Endometrial microvascular endothelial cells (primary cell): ENCODE measurements around the gene ZNF609. TPM values are rescaled to one million over a fixed set of nuclear protein-coding genes. Genes with fewer than 3 reads are reported as not detected.
"Not testable (repeated sequence)": the region's sequence is repeated elsewhere in the genome, so short reads cannot be mapped to it uniquely, and the experiment has no call there.

ENCODE experiments used
- in situ Hi-C: cut with HindIII; loops from 2 replicates; pipeline ENCODE4 v1.10.0; 2017; ENCODE audit warnings: low sequenced_read_pairs, low pct_unique_long_range_greater_than_20kb; ENCODE audit errors: inconsistent ontology term
- total RNA-seq: library from RNA; depleted of rRNA; stranded (reverse); fragments of >200 nt; gene quantifications from one replicate; pipeline ENCODE4 v1.2.3, GENCODE V29; 2015; ENCODE audit errors: inconsistent ontology term

Gene ZNF609
- total RNA-seq, 1 donor from 2014 or later: 21.0 TPM

DNA sequence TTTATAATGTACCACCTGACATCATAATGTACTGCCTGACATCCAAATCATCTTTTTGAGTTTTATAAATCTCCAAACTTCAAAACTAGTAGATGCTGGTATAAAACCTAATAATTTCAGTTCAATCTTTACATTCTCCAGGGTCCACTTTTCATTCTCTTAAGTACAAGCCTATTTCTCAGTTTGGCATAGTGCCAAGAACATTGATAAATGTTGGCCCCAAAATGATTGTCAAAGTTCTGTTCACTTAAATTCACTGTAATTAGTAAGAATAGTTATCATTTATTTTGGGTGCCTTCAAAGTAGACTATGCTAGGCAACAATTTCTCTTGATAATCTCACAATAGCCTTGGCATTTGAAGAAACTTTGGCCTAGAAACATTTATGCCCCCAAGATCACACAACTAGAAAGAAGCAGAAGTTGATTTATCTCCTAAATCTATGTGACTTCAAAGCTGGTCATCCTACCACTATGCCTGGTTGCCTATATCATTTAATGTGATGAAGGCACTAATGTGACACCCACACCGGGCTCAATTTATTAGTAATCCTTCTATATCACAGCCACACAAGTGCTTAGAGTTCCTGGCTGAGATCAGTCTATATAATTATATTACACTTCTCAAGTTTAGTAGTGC lies 101.7 kb downstream of the ZNF609 start:
- in situ Hi-C loops: no loop called here

DNA sequence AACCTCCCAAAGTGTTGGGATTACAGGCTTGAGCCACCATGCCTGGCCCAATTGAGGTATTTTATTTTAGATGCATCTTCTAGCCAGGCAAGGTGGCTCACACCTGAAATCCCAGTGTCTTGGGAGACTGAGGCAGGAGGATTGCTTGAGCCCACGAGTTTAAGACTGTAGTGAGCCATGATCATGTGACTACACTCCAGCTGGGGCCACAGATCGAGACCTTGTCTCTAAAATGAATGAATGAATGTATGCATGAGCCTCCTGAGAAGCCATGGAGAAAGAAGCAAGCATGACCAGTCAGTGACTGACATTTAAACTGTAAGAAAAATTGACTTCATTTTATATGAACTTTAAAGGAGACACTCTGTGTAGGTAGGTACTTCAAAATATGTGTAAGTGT lies 105.7 kb downstream of the ZNF609 start:
- in situ Hi-C loops: no loop called here

DNA sequence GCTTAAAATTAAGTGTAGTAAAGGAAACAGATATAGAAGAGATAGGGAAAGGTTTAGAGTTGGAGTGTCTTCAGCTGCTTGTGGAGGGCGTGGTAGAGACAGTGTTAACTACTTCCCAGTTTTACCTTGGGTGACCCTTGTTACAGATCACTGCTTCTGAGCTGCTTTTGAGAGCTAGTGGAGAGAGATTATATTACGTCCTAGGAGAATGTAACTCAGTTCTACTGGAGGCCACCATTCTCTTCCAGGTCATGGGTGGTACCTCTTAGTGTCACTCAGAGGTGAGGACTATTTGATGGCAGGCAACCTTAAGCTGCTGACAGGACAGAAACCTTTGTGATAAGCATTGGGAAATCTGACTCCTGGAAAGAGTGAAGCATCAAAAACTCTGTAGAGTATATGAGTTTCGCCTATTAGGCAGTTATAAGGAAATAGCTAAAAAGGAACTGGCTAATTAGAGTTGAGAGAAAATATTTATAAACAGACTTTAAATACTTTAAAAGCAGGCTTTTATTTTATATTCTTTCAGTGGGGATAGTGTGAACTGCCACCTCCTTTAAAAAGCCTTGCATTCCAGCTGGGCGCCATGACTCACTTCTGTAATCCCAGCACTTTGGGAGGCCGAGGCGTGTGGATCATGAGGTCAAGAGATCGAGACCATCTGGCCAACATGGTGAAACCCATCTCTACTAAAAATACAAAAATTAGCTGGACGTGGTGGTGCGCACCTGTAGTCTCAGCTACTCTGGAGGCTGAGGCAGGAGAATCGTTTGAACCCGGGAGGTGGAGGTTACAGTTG lies 106.5 kb downstream of the ZNF609 start:
- in situ Hi-C loops: no loop called here

DNA sequence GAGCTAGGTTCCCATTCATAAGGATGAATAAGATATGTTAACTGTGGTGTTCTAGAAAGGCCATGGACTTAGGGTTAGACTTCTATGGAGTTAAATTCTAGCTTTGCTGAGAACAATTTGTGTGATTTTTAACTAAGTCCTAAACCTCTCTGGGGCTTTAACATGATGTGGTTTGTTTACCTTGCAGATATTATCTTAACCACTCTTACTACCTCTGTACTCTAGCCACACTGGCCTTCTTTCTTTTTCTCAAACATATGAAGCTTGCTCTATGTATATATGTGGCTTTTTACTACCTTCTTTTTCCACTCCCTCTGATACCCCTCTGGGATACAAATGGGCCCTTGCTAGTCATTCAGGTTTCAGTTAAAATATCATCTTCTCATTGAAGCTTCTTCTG lies 108.4 kb downstream of the ZNF609 start:
- in situ Hi-C loops: no loop called here

DNA sequence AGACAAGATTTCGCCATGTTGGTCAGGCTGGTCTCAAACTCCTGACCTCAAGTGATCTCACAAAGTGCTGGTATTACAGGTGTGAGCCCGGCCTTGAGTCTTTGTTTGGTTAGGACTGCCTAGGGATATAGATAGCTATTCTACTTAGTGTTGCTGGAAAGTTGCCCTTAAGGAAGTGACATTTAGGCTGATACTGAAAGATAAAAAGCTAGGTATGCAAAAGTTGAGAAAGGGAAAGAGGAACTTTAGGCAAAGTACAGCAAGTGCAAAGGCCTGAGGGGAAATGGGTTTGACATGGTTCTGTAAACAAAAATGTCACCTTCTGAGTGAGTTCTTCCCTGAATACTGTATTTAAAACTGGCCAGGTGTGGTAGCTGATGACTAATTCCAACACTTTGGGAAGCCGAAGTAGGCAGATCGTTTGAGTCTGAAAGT lies 111.5 kb downstream of the ZNF609 start:
- in situ Hi-C loops: no loop called here

DNA sequence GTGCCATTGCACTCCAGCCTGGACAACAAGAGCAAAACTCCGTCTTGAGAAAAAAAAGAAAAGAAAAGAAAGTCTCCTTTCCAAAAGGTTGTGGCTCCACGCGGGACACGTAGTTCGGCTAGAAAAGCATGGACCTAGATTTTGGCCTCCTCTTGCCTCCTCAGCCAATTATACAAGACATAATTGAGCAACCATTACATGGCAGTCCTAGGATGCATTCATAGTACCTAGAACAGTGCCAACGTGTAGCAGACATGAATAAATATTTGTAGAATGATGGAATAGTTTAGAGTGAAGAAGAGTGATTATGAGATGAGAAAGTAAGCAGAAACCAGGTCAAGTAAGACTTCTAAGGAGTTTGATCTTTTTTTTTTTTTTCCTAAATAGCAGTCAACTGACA lies 112.5 kb downstream of the ZNF609 start:
- in situ Hi-C loops: no loop called here

DNA sequence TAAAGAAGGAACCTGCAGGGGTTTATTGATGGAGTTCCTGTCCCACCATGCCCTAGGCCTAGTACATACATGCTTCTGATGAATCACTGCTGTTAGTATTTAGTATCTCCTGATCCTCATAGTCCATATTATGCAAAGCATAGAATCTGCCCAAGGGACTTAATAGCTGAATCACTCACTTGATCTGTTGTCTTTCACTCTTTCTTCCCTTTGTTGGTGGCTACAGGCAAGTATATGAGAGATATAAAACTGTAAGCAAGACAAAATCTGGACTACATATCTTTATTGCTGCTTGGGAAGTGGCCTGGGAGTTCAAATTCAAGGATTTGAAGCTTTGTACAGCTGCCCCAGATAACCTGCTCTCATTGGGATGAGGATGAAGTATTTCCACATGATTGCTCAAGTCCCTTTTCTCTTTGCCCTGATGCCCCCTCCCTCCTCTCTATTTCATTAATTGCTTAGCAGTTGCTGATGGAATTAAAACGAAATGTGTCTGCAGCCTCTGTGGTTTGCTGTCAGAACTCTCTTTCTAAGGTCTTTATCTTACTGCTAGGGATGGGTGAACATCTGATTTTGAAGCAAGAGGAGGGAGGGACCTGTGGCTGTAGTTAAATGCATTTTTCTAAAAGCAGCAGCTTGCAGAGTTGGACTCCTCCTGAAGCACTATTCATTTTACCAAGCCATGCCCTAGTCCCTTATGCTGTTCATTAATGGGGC lies 114.1 kb downstream of the ZNF609 start:
- in situ Hi-C loops: no loop called here

DNA sequence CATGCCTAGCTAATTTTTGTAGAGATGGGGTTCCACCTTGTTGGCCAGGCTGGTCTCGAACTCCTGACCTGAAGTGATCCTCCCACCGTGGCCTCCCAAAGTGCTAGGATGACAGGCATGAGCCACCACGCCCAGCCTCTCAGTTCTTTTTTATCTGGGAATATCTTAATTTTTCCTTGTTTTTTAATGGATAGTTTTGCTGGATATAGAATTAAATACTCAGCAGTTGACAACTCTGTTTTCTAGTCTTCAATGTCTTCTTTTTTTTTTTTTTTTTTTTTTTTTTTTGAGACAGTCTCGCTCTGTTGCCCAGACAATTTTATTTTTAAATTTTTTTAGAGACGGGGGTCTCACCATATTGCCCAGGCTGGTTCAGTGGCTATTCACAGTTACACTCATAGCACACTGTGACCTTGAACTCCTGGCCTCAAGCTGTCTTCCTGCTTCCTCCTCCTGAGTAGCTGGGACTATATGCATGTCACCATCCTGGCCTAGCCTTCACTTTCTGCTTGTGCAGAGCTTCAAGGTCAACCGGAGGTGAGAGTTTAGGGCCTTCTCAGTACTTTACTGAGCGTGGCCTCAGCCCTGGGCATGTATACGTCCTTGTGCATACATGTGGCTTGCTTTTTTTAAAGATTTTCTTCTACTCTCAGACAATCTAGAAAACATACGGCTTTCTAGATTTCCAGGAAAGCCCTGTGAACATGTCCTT lies 120.5 kb downstream of the ZNF609 start:
- in situ Hi-C loops: no loop called here

DNA sequence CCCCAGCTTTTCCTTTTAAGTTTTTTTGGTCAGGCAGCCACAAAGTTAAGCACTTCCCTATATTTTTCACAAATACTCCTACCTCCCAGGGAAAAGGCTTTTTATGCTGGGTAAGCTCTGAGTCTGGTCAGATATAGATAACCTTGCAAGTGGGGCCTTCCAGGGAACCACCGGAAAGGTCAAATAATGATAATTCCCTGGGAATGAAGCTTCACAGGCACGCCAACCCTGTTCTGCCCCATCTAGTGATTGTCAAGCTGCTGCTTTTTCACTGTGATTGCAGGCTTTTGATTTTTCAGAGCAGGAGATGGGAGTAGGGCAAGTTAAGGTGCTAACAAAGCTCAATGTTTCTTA lies 121.0 kb downstream of the ZNF609 start:
- in situ Hi-C loops: no loop called here

DNA sequence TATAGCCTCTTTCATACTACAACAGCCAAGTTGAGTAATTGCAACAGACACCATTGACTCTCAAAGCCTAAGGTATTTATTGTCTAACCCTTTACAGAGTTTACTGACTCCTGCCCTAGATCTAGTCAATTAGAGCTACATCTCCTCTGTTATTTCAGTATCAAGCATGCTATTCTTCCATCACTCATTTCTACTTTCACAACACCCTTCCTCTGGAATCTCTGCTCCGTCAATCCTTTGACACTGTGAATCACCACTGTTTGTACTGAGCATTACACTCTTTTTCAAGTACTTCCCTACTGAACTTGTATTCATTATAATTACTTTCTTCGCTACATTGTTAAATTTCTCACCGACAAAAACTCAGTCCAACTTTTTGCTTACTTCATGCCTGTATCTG lies 121.8 kb downstream of the ZNF609 start:
- in situ Hi-C loops: no loop called here

DNA sequence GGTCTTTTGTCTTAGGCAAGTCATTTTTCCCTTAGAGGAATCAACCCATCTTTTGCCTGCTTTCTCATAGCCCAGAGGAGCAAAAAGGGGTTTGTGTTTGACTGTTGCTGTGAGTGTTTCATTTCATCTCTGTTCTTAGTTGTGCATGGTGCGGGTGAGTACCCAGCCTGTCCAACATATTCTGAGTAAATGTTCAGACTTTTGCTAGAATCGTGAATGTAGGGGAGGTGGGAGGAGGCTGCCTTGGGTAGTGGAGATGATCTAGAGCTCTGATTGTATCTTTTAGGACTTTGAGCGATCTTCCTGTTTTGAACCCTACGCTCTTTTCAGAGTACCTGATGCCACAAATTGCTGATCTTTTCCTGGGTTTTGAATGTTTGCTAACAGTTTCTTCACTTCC lies 123.1 kb downstream of the ZNF609 start:
- in situ Hi-C loops: no loop called here

DNA sequence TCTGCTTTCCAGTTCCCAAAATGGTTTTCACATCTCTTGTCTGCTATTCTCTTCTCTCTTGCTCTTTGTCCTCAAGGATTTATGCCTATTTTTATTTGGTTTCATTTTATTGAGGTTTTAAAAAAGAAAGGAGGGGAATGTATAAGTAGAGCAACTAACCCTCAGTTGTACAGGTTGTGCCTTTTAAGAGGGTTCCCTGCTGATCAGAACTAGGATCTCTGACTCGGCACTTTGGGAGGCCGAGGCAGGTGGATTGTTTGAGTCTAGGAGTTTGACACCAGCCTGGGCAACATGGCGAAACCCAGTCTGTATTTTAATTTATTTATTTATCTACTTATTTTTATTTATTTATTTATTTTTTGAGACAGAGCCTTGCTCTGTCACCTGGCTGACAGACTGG lies 123.6 kb downstream of the ZNF609 start:
- in situ Hi-C loops: no loop called here

DNA sequence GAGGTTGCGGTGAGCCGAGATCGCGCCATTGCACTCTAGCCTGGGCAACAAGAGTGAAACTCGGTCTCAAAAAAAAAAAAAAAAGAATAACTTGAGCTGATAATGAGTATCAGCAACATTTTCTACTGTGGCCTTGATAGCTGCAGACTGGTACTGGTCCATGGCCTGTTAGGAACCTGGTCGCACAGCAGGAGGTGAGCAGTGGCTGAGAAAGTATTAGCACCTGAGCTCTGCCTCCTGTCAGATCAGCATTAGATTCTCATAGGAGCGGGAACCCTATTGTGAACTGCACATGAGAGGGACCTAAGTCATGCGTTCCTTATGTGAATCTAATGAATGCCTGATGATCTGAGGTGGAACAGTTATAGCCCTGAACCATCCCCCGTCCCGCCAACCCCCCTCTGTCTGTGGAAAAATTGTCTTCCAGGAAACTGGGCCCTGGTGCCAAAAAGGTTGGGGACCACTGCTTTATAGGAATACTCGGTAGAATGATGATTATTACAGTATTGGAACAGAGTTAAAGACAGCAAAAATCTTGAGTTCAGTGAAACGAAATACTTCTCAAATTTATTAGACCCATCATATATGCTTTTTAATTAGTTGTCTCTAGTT lies 126.0 kb downstream of the ZNF609 start:
- in situ Hi-C loops: no loop called here

DNA sequence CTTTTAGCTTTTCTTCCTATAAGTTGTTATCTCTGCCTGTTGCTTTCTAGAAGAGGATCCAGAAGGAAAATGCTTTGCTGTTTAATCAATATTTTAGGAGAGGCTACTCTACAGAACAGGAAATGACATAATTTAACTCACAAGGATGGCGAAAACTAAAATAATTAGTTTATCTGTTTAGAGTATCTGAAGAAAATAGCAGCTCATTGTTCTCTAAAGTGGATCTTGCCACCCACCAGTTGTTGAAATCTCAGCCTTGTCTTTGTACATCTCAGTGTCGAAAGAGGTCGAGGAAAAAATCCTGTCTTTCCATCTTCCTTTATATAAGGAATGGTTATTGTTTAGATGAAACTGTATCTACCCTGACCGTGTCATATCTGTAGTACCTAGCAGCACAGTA lies 126.6 kb downstream of the ZNF609 start:
- in situ Hi-C loops: no loop called here

DNA sequence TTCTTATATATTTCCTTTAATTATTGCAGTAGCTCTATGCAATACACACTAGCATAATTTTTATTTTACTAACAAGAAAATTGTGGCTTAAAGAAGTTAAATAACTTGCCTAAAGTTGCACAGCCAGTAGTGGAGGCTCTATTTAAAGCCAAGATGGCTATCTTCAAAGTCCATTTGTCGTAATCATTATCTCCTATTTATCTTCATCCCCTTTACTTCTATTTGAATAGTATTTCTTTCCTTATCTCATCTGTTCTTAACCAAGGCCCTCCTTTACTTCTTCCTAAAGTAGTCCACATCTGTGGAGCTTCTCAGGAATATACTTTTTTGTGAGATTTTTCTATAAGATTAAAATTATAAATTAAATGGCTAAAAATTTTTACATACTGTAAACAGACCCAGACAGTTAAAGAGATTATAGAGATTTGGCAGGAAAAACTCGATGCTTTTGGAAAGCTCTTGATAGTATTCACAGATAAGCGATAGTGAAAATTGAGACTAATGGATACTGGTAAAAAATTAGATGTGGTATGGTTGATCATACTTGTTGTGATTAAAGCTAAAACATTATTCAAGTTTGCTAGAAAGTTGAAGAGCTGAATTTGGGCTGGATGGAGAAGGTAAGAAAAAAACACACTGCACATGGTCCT lies 129.2 kb downstream of the ZNF609 start:
- in situ Hi-C loops: no loop called here

DNA sequence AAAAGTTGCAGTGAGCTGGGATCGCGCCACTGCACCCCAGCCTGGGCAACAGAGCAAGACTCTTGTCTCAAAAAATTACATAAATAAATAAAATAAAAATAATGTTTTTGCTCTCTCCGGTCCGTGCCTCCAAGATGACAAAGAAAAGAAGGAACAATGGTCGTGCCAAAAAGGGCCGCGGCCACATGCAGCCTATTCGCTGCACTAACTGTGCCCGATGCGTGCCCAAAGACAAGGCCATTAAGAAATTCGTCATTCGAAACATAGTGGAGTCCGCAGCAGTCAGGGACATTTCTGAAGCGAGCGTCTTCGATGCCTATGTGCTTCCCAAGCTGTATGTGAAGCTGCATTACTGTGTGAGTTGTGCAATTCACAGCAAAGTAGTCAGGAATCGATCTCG lies 132.5 kb downstream of the ZNF609 start:
- in situ Hi-C loops: not testable (repeated sequence)

DNA sequence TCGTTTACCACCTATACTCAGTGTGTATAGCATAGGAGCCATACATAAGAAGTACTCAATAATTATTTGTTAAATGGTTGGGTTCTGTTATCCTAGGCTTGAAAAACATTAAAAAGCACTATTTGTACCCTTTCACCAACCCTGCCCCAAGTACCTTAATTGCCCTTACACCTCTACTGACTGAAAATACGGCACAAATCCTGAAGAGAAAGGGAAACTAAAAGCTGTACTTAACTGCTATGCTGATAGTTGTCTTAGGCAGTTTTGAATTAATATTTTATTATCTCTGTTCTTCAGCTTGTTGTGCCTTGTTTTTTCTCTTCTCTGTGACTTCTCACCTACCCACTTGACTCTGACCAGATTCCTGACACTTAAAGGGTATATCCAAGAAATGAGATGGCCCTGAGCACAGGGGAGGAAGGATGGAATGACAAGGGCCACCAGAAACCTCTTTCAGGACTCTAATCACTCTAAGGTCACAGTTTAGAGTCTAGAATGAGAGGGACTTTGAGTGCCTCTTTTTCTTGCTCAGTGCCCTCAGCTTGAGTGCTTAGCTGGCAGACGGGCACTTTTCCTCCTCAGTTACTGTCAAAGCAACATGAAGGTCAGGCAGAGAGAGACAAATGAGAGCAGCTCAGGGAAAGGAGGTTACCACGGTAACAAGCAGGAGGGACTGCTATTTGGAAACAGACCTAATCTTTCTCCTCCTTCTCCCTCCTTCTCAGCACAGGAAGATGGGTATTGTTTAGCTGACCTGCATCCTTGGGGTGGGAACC lies 136.5 kb downstream of the ZNF609 start:
- in situ Hi-C loops: no loop called here

DNA sequence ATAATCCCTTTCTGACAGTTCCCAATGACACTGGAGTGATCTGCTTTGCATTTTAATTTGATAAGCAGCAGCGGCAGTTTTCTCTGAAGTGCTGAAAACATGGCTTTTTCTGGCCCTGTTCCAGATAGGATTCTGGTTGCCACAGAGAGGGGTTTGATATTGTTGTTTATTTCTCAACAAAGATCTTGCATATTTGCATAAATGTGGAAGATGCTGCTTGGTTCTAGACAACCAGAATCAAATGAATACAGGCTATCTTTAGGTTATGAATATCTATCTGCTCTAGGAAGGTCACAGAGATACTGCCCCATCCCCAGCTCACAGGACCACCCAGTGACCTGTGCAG lies 137.1 kb downstream of the ZNF609 start:
- in situ Hi-C loops: no loop called here
